IPS-NIHi7 (cell line): ENCODE measurements around the gene PRSS53.

ENCODE experiments used
- DNase-seq: peaks from one replicate; pipeline ENCODE4 v3.0.0; 2012; ENCODE audit warnings: mixed read lengths; ENCODE audit errors: extremely low spot score

The PRSS53 gene

GRCh38 chr16:31050280-31051030, 38.3 kb downstream of the PRSS53 start:
- DNase-seq: peak; percentile 51

- DNase-seq: no peak
These were observed 44.8 kb downstream of the PRSS53 start for GRCh38 chr16:31043898-31044481.

GRCh38 chr16:31043352-31043751, 45.4 kb downstream of the PRSS53 start:
- no peak for DNase-seq

- DNase-seq: no peak
These were observed 45.9 kb downstream of the PRSS53 start for GRCh38 chr16:31042866-31043265.

- DNase-seq: no peak
These were observed 49.8 kb downstream of the PRSS53 start for GRCh38 chr16:31038993-31039392.

- DNase-seq: no peak
These were observed 52.1 kb downstream of the PRSS53 start for GRCh38 chr16:31036691-31037090.

GRCh38 chr16:31033709-31034492, 54.8 kb downstream of the PRSS53 start:
- DNase-seq: peak; percentile 96
